ENCODE results near the gene RAB3GAP1.

Gene RAB3GAP1

DNA sequence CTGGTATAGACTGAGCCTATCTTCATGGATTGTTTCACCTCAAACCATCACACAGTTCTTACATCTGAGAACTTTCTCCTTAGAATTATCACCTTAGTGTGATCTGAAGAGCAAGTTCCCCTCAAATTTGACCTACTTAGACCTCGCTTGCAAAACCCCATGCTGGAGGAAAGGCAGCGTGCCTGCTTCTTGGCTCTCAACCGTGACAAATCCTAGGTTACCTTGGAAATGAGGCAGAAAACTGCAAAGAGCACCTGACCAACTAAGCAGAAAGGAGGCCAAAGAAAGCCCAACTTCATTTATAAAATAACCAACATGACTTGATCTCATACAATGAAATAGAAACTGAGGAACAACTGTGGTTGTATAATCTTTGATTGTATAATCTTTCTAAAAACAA, 146.4 kb downstream of the RAB3GAP1 start:
- no peak overlapping the region for H3K4me3 ChIP-seq (ENCODE audit: low read depth, low read length)
- no peak for DNase-seq (ENCODE audit: low read depth)
- TF ChIP-seq, protein P1, sequence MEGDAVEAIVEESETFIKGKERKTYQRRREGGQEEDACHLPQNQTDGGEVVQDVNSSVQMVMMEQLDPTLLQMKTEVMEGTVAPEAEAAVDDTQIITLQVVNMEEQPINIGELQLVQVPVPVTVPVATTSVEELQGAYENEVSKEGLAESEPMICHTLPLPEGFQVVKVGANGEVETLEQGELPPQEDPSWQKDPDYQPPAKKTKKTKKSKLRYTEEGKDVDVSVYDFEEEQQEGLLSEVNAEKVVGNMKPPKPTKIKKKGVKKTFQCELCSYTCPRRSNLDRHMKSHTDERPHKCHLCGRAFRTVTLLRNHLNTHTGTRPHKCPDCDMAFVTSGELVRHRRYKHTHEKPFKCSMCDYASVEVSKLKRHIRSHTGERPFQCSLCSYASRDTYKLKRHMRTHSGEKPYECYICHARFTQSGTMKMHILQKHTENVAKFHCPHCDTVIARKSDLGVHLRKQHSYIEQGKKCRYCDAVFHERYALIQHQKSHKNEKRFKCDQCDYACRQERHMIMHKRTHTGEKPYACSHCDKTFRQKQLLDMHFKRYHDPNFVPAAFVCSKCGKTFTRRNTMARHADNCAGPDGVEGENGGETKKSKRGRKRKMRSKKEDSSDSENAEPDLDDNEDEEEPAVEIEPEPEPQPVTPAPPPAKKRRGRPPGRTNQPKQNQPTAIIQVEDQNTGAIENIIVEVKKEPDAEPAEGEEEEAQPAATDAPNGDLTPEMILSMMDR (IDR thresholded peaks at IDR 0.05; ENCODE audit: insufficient read depth, low read depth, low read length, missing control alignments) = no peak

DNA sequence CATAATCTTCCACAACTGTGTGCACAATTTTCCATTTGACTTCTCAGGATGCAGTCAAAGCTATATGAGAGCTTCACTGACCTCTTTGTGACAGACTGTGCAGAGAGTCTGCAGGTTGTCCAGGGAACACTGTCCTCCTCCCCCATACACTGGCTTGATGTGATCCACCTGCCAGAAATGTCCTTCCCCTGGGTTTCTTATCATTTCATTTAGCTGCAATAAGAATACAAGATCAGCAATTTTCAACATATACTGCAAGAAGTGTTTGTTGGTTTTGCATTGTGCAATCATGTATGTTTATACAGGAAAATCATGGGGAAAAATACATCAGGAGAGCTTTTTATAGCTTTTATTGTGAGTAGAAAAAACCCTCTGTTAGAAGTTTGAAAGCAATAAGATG, 150.7 kb downstream of the RAB3GAP1 start:
- DNase-seq (ENCODE audit: low read depth) = no peak
- H3K4me3 ChIP-seq (ENCODE audit: low read depth, low read length) = no peak overlapping the region
- TF ChIP-seq, protein P1 (IDR thresholded peaks at IDR 0.05; ENCODE audit: insufficient read depth, low read depth, low read length, missing control alignments) = no peak

DNA sequence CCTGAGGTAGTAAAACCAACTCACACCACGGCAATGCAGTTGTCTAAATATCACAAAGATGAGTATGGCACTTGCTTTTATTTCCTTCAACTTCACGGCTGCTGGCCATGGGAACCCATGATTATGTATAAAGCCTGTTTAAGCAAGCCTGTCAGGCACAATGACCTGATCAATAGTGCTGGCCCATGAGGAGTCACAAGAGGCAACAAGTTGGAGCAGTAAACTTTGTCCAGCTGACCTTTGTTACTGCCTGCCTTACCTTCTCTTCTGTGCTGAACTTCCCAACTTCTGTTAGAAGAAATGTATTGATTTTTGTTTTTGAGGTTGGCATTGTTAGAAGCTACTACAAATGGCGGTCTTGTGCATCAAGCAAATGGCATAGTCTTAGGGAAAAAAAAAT, 151.9 kb downstream of the RAB3GAP1 start:
- DNase-seq (ENCODE audit: low read depth) = no peak
- no peak overlapping the region for H3K4me3 ChIP-seq (ENCODE audit: low read depth, low read length)
- TF ChIP-seq, protein P1 (IDR thresholded peaks at IDR 0.05; ENCODE audit: insufficient read depth, low read depth, low read length, missing control alignments) = no peak

DNA sequence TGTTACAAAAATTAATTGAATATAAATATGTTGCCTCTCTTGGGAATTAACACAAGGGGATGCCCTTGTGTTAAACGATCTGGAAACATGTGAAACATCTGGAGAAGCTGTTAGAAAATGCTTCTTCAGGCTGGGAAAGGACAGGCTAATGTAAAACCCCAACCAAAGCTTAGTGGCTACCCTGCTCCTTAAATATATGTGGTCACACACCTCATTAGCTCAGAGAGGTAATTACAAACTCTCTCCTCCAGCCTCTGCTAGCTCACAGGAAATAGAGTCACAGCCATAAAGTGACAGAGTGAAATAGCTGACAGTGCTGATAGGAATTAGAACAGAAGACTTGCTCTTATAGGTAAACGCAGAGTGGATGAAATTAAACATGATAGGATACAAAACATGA, 155.9 kb downstream of the RAB3GAP1 start:
- TF ChIP-seq, protein P1 (IDR thresholded peaks at IDR 0.05; ENCODE audit: insufficient read depth, low read depth, low read length, missing control alignments) = no peak
- no peak for DNase-seq (ENCODE audit: low read depth)
- no peak overlapping the region for H3K4me3 ChIP-seq (ENCODE audit: low read depth, low read length)

DNA sequence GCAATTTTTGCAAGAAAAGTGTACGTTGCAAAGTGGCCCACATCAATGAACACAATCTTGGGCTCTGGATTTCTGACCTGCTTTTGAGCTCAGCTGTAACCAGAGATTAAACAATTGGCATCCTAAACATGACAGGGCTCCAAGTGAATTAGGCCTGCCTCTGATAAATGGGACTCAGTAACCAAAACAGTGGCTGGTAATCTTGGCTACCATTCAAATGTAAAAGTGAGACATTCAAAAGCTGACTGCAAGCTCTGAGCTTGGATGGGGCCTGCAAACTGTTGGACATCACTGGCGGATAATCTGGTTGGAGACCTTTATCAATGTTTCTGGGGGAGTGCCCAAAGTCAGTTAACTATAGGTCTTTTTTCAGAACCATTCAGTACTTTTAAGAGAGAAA, 160.7 kb downstream of the RAB3GAP1 start:
- H3K4me3 ChIP-seq (ENCODE audit: low read depth, low read length) = no peak overlapping the region
- no peak for DNase-seq (ENCODE audit: low read depth)
- TF ChIP-seq, protein P1 (IDR thresholded peaks at IDR 0.05; ENCODE audit: insufficient read depth, low read depth, low read length, missing control alignments) = no peak

DNA sequence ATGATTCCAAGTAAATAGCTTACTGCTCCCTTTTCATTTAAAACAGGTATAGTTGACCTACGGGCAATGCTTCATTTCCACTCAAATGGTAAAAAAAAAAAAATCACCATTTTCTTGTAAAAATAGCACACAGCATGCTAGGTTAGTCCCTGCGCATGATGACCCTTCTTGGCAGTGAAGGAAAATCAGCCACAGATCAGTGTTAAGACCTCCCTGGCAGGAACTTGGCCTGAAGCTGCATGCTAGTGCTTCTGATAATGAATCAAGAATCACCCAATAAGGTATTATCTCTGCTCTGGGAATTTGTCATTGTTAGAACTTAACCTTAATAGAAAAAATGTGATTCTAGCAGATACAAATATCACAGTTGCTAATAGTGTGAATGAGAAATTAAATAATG, 166.3 kb downstream of the RAB3GAP1 start:
- H3K4me3 ChIP-seq (ENCODE audit: low read depth, low read length) = no peak overlapping the region
- TF ChIP-seq, protein P1 (IDR thresholded peaks at IDR 0.05; ENCODE audit: insufficient read depth, low read depth, low read length, missing control alignments) = no peak
- no peak for DNase-seq (ENCODE audit: low read depth)

DNA sequence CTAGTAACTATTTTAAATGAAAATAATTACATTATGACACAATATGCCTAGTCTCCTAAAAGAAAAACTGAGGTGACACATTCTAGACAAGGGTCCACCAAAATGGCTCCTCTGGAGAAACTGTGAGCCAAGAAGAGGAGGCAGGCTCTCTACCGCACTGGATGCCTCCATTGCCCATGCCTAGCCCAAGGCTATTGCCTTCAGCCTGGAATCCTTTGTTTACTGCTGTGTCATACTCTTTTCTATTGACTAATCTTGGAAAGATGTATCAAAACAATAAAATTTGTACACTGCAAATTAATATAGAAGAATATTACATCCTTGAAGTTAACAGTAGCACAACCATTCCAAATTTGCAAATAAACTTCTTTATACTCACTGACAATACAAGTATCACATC, 167.1 kb downstream of the RAB3GAP1 start:
- TF ChIP-seq, protein P1 (IDR thresholded peaks at IDR 0.05; ENCODE audit: insufficient read depth, low read depth, low read length, missing control alignments) = no peak
- DNase-seq (ENCODE audit: low read depth) = no peak
- H3K4me3 ChIP-seq (ENCODE audit: low read depth, low read length) = no peak overlapping the region
